K562 (cell line): ENCODE results near the gene DLL4. TPM values are rescaled to one million over a fixed set of nuclear protein-coding genes. Genes with fewer than 3 reads are reported as not detected.

Experiments used
- BACH1 ChIP-seq: fragments of 200-800 bp; sonication (Bioruptor generic); IDR thresholded peaks from 2 replicates; pipeline ENCODE4 v1.6.1; 2016; ENCODE audit warnings: missing genetic modification characterization, missing compliant biosample characterization
- CREB3 ChIP-seq: fragments of 450-650 bp; conservative IDR thresholded peaks from 2 replicates; pipeline ENCODE4 v1.6.1; 2016; ENCODE audit warnings: missing genetic modification characterization, low read depth, mild to moderate bottlenecking, missing compliant biosample characterization, moderate library complexity
- CTCFL ChIP-seq: IDR thresholded peaks from 2 replicates; pipeline ENCODE4 v1.6.1; 2011; ENCODE audit warnings: borderline replicate concordance, low read depth, mild to moderate bottlenecking, moderate library complexity, low read length; ENCODE audit not compliant: insufficient read depth, poor library complexity, severe bottlenecking
- E4F1 ChIP-seq: fragments of 250-450 bp; sonication (Bioruptor Pico); IDR thresholded peaks from 2 replicates; pipeline ENCODE4 v1.5.0; 2021; ENCODE audit warnings: mild to moderate bottlenecking, borderline replicate concordance
- ELF1 ChIP-seq: fragments of 200-800 bp; sonication (Bioruptor generic); IDR thresholded peaks from 2 replicates; pipeline ENCODE4 v1.6.1; 2016; ENCODE audit warnings: missing genetic modification characterization, missing compliant biosample characterization
- ELF2 ChIP-seq: fragments of 250-450 bp; sonication (Bioruptor Pico); IDR thresholded peaks from 2 replicates; pipeline ENCODE4 v1.5.0; 2021; ENCODE audit warnings: mild to moderate bottlenecking
- FOS ChIP-seq: IDR thresholded peaks from 3 replicates; pipeline ENCODE4 v1.6.1; 2011; ENCODE audit not compliant: insufficient read length; ENCODE audit errors: extremely low read depth
- MCM7 ChIP-seq, 2 experiments: fragments of 450-650 bp; IDR thresholded peaks; 2 replicates each; pipeline ENCODE4 v1.6.1; 2016 to 2018
- NFRKB ChIP-seq: fragments of 450-650 bp; IDR thresholded peaks from 2 replicates; pipeline ENCODE4 v1.6.1; 2016; ENCODE audit warnings: low read depth
- POLR2B ChIP-seq: fragments of 450-650 bp; IDR thresholded peaks from 2 replicates; pipeline ENCODE4 v1.6.1; 2018; ENCODE audit warnings: low read depth; ENCODE audit not compliant: partially characterized antibody
- POLR2H ChIP-seq: IDR thresholded peaks from 2 replicates; pipeline ENCODE4 v1.6.1; 2016; ENCODE audit warnings: missing genetic modification characterization, low read depth, mild to moderate bottlenecking, control low read depth, missing compliant biosample characterization, moderate library complexity
- SIN3A ChIP-seq, 2 experiments: fragments of 150-350 bp in 1 of 2; IDR thresholded peaks; 2 replicates each; pipeline ENCODE4 v1.6.1; 2011 to 2016; ENCODE audit warnings: borderline replicate concordance in 2 of 2, low read depth in 2 of 2, low read length in 2 of 2, mild to moderate bottlenecking in 2 of 2, moderate library complexity in 2 of 2; ENCODE audit not compliant: control insufficient read depth in 1 of 2
- SMAD4 ChIP-seq: fragments of 250-450 bp; sonication (Bioruptor Pico); conservative IDR thresholded peaks from 2 replicates; pipeline ENCODE4 v1.8.0; 2021; ENCODE audit warnings: inconsistent platforms, mild to moderate bottlenecking, moderate library complexity
- SUPT5H ChIP-seq: fragments of 450-650 bp; IDR thresholded peaks from 2 replicates; pipeline ENCODE4 v1.6.1; 2016
- THAP7 ChIP-seq: fragments of 250-450 bp; sonication (Bioruptor Pico); IDR thresholded peaks from 2 replicates; pipeline ENCODE4 v1.5.0; 2021
- ZNF354B ChIP-seq: fragments of 250-450 bp; sonication (Bioruptor Pico); IDR thresholded peaks from 2 replicates; pipeline ENCODE4 v1.4.0; 2020
- ZNF512 ChIP-seq: IDR thresholded peaks from 2 replicates; pipeline ENCODE4 v1.6.1; 2016; ENCODE audit warnings: missing genetic modification characterization, missing compliant biosample characterization
- polyA plus RNA-seq, 8 experiments: library from polyadenylated mRNA; depleted of rRNA in 4 of 8; stranded (reverse) in 5 of 8; unstranded in 3 of 8; fragments of >200 nt; fragmentation: Nextera tagmentation in 2 of 8; fragmentation: Illumina TruSeq in 1 of 8; extraction: Ambion mirVana in 2 of 8; extraction: Trizol in 1 of 8; gene quantifications; 2 replicates each; pipeline versions ENCODE4 v1.2.1 to v1.2.3, GENCODE V29; 2011 to 2014; ENCODE audit warnings: inconsistent platforms in 1 of 8, missing spikeins in 1 of 8
- total RNA-seq, 7 experiments: library from RNA; depleted of rRNA in 6 of 7; stranded (reverse); fragments of >200 nt in 6 of 7; fragmentation: Illumina TruSeq in 2 of 7; extraction: Trizol in 2 of 7; gene quantifications; 2 replicates each; pipeline versions ENCODE4 v1.2.1 to v1.2.3, GENCODE V29; 2011 to 2021; ENCODE audit warnings: low replicate concordance in 1 of 7

Gene DLL4
- total and polyA plus RNA-seq, 9 of the 15 experiments (the other 6 are each of a cell fraction or from before 2014, with no cell fraction given), result 0.04 to 1.1 (median 0.41) TPM; not detected in 1

- TF ChIP-seq CREB3 (tag) (no peak), POLR2B (no peak), SMAD4 (CRISPR knock-in tag) (no peak; the same call in none of the 2 replicates), BACH1 (tag) (no peak), ZNF354B (CRISPR knock-in tag) (no peak), NFRKB (no peak), ELF1 (tag) (peak; percentile 89), THAP7 (CRISPR knock-in tag) (peak; percentile 56; the same call in 1 of the 2 replicates), ZNF512 (tag) (no peak), ELF2 (CRISPR knock-in tag) (no peak), FOS (no peak), CTCFL (peak; percentile 63), SIN3A (IDR thresholded peaks at IDR 0.05; ENCODE audit: borderline replicate concordance in 2 of 2, control insufficient read depth in 1 of 2, low read depth in 2 of 2, low read length in 2 of 2) (peak in 1 of 2 experiments; percentile 27; a peak in 1 of 4 replicates), MCM7 (IDR thresholded peaks at IDR 0.05) (no peak), E4F1 (no peak; the same call in 1 of the 2 replicates), POLR2H (no peak), SUPT5H (no peak)
Measured at GRCh38 chr15:40941528-40942336, 12.6 kb downstream of the DLL4 start (continued).
